GM13976 (cell line): ENCODE data around the gene SGCE.
A peak's percentile ranks its signal among the peaks of the same experiment; 100 is the strongest.
"Not testable (repeated sequence)": the region's sequence is repeated elsewhere in the genome, so short reads cannot be mapped to it uniquely, and the experiment has no call there.

ENCODE experiments used
- DNase-seq: peaks from one replicate; pipeline ENCODE4 v3.0.0; 2012; ENCODE audit warnings: low spot score
- in situ Hi-C: fragments of 300-500 bp; cut with MboI; formaldehyde crosslinking; loops from one replicate; pipeline ENCODE4 v1.12.0; 2022; ENCODE audit warnings: low sequenced_read_pairs, mixed read lengths, inconsistent platforms; ENCODE audit not compliant: unreplicated experiment
- TF ChIP-seq, protein P1 (sequence below): IDR thresholded peaks from 2 replicates; pipeline ENCODE4 v1.5.1; 2012; ENCODE audit warnings: borderline replicate concordance, mild to moderate bottlenecking; ENCODE audit not compliant: insufficient read depth; ENCODE audit errors: extremely low read depth, missing control alignments, control extremely low read depth

SGCE gene, protein sequence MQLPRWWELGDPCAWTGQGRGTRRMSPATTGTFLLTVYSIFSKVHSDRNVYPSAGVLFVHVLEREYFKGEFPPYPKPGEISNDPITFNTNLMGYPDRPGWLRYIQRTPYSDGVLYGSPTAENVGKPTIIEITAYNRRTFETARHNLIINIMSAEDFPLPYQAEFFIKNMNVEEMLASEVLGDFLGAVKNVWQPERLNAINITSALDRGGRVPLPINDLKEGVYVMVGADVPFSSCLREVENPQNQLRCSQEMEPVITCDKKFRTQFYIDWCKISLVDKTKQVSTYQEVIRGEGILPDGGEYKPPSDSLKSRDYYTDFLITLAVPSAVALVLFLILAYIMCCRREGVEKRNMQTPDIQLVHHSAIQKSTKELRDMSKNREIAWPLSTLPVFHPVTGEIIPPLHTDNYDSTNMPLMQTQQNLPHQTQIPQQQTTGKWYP

GRCh38 chr7:94655848-94656657 is at the start of gene SGCE:
SGCE (minus strand) TSS chr7:94656133; CDS start chr7:94656098, 35 bp downstream.
- TF ChIP-seq, protein P1, sequence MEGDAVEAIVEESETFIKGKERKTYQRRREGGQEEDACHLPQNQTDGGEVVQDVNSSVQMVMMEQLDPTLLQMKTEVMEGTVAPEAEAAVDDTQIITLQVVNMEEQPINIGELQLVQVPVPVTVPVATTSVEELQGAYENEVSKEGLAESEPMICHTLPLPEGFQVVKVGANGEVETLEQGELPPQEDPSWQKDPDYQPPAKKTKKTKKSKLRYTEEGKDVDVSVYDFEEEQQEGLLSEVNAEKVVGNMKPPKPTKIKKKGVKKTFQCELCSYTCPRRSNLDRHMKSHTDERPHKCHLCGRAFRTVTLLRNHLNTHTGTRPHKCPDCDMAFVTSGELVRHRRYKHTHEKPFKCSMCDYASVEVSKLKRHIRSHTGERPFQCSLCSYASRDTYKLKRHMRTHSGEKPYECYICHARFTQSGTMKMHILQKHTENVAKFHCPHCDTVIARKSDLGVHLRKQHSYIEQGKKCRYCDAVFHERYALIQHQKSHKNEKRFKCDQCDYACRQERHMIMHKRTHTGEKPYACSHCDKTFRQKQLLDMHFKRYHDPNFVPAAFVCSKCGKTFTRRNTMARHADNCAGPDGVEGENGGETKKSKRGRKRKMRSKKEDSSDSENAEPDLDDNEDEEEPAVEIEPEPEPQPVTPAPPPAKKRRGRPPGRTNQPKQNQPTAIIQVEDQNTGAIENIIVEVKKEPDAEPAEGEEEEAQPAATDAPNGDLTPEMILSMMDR: peak; percentile 50
- peak; percentile 64 for DNase-seq
- in situ Hi-C loops: no loop called here

DNA sequence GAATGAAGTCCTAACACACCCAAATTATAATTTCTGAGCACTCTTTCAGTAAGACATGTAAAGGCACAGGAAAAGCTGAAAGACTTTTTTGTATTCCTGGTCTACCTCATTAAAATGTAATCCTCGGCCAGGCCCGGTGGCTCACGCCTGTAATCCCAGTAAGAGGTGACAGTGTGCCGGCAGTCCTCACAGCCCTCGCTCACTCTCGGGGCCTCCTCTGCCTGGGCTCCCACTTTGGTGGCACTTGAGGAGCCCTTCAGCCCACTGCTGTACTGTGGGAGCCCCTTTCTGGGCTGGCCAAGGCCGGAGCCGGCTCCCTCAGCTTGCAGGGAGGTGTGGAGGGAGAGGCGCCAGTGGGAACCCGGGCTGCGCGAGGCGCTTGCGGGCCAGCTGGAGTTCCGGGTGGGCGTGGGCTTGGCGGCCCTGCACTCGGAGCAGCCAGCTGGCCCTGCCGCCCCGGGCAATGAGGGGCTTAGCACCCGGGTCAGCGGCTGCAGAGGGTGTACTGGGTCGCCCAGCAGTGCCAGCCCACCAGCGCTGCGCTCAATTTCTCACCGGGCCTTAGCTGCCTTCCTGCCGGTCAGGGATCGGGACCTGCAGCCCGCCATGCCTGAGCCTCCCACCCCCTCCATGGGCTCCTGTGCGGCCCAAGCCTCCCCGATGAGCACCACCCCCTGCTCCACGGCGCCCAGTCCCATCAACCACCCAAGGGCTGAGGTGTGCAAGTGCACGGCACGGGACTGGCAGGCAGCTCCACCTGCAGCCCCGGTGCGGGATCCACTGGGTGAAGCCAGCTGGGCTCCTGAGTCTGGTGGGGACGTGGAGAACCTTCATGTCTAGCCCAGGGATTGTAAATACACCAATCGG is 49.5 kb upstream of the SGCE start:
- DNase-seq, in situ Hi-C loops: not testable (repeated sequence)

DNA sequence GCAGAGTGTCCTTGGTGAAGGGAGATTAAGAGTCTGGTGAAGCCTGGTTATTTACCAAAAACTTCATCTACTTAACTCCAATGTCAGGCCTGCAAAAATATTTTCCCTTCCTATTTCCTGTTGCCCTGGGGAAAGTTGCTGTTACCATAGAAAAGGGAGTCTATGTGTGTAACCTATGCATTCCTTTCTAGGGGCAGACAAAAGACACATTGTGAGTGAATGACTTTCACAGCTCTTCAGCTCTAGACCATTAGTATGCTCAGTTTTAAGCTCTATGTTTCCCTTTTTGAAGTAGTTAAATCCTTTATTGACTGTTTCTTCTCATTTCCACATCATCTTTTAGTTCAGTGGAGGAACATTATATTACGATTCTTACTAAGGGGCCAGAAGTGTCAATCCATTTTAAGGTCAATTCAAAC is 45.6 kb upstream of the SGCE start:
- in situ Hi-C loops: no loop called here
- TF ChIP-seq, protein P1: no peak
- DNase-seq: no peak

- in situ Hi-C loops: no loop called here
- TF ChIP-seq, protein P1: no peak
- no peak for DNase-seq
Observed at GRCh38 chr7:94700926-94701554, 45.1 kb upstream of the SGCE start.

GRCh38 chr7:94698275-94698674 is 42.3 kb upstream of the SGCE start:
- no peak for DNase-seq
- in situ Hi-C loops: no loop called here

More at GRCh38 chr7:94698275-94698674, 42.3 kb upstream of the SGCE start:
- TF ChIP-seq, protein P1: no peak
